PFSK-1 (cell line): Measurements from ENCODE around the gene THY1.

Experiments used
- FOXP2 ChIP-seq: optimal IDR thresholded peaks from 2 replicates; pipeline ENCODE3; 2011; ENCODE audit warnings: borderline replicate concordance, control low read depth, inconsistent platforms; ENCODE audit not compliant: insufficient read depth; ENCODE audit errors: extremely low read length, extremely low read depth
- POLR2AphosphoS5 ChIP-seq: IDR thresholded peaks from 2 replicates; pipeline ENCODE4 v1.6.1; 2012; ENCODE audit warnings: low read depth, mild to moderate bottlenecking, control low read depth, low read length, moderate library complexity
- SIN3A ChIP-seq: IDR thresholded peaks from 2 replicates; pipeline ENCODE4 v1.6.1; 2012; ENCODE audit warnings: mild to moderate bottlenecking, low read length, moderate library complexity, borderline replicate concordance; ENCODE audit not compliant: insufficient read depth
- TF ChIP-seq, protein P1 (sequence below), 2 experiments: IDR thresholded peaks; 2 replicates each; pipeline versions ENCODE4 v1.6.1 to v1.8.0; 2011 to 2012; ENCODE audit warnings: low read depth in 2 of 2, low read length in 2 of 2, control low read depth in 1 of 2, inconsistent platforms in 1 of 2, mild to moderate bottlenecking in 1 of 2, moderate library complexity in 1 of 2; ENCODE audit not compliant: insufficient read depth in 1 of 2

- TF ChIP-seq, protein P1, sequence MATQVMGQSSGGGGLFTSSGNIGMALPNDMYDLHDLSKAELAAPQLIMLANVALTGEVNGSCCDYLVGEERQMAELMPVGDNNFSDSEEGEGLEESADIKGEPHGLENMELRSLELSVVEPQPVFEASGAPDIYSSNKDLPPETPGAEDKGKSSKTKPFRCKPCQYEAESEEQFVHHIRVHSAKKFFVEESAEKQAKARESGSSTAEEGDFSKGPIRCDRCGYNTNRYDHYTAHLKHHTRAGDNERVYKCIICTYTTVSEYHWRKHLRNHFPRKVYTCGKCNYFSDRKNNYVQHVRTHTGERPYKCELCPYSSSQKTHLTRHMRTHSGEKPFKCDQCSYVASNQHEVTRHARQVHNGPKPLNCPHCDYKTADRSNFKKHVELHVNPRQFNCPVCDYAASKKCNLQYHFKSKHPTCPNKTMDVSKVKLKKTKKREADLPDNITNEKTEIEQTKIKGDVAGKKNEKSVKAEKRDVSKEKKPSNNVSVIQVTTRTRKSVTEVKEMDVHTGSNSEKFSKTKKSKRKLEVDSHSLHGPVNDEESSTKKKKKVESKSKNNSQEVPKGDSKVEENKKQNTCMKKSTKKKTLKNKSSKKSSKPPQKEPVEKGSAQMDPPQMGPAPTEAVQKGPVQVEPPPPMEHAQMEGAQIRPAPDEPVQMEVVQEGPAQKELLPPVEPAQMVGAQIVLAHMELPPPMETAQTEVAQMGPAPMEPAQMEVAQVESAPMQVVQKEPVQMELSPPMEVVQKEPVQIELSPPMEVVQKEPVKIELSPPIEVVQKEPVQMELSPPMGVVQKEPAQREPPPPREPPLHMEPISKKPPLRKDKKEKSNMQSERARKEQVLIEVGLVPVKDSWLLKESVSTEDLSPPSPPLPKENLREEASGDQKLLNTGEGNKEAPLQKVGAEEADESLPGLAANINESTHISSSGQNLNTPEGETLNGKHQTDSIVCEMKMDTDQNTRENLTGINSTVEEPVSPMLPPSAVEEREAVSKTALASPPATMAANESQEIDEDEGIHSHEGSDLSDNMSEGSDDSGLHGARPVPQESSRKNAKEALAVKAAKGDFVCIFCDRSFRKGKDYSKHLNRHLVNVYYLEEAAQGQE (IDR thresholded peaks at IDR 0.05; ENCODE audit: insufficient read depth in 1 of 2, low read depth in 2 of 2, low read length in 2 of 2): no peak
- no peak for TF ChIP-seq POLR2AphosphoS5
- no peak for TF ChIP-seq FOXP2
- no peak for TF ChIP-seq SIN3A
Measured at GRCh38 chr11:119420631-119421030, 2.3 kb downstream of the THY1 start.
